ENCODE measurements around the gene JOSD1. TPM values are rescaled to one million over a fixed set of nuclear protein-coding genes. Genes with fewer than 3 reads are reported as not detected.
A peak's percentile ranks its signal among the peaks of the same experiment; 100 is the strongest.

The JOSD1 gene
- total and polyA plus RNA-seq, 9 of the 15 experiments (the other 6 are each of a cell fraction or from before 2014, with no cell fraction given) = 8.9 to 39.1 (median 30.4) TPM

DNA sequence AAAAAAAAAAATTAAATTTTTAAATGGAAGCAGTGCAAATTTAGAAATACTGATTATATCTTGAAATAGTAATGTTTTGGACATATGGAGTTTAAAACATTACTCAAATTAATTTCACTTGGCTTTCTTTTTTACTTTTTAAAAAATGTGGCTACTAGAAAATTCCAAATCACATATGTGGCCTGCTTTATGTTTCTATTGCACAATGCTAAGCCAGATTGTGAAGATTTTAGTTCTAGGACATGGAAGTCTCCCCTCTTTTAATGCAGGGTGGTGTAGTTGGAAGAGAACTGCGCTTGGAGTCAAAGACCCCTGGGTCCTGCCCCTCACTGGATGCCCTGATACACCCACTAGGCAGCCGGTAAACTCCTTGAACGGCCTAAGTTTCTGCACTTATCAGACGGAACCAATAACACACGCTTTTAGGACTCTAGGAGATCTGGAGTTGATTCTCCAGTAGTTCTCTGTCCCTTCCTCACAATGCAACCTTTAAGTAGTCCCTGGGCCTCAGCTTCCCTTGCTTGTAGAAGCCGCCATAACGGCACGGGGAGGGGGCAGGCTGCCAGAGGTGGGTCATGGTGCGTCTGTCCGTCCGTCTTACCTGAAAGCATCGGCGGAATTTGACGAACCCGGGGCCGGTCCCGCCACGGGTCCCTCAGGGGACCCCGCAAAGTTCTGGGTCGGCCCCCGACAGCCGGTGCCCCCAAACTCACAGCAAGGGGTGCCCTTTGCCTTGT lies 45.1 kb downstream of the JOSD1 start:
- in situ Hi-C loops (cut with MboI) = no loop called here
- Histone ChIP-seq H3K9me1 (ENCODE audit: control insufficient read depth, insufficient read depth, low read length) (no peaks in the 10 kb centered on the region), H3K4me2 (ENCODE audit: insufficient read depth, low read length) (peak overlapping the region; percentile 86), H2AFZ (ENCODE audit: low read depth, low read length) (peak overlapping the region; percentile 96), H3K9ac (ENCODE audit: insufficient read depth in 1 of 2, low read depth in 2 of 2, low read length in 2 of 2) (peak overlapping the region; percentile 96 to 98), H3K79me2 (ENCODE audit: control insufficient read depth, insufficient read depth, low read length) (peaks cover 15% of the 10 kb centered on the region; the same call in 2 of the 3 replicates), H3K27ac (ENCODE audit: extremely low read depth, low read depth, low read length) (peak overlapping the region; percentile 98), H3K36me3 (ENCODE audit: control insufficient read depth, insufficient read depth, low read length) (no peaks in the 10 kb centered on the region), H4K20me1 (replicated peaks; ENCODE audit: control insufficient read depth, insufficient read depth, low read length) (no peaks in the 10 kb centered on the region), H3K27me3 (ENCODE audit: control insufficient read depth in 2 of 2, insufficient read depth in 2 of 2, low read length in 2 of 2) (no peaks in the 10 kb centered on the region), H3K4me1 (replicated peaks in 1 of 2; ENCODE audit: control insufficient read depth in 2 of 2, insufficient read depth in 2 of 2, low read length in 2 of 2) (peaks cover 9 to 10% of the 10 kb centered on the region in 2 experiments; a peak in 4 of 5 replicates), H3K4me3 (peak overlapping the region; percentile 77), H3K9me3 (replicated peaks; ENCODE audit: control insufficient read depth, insufficient read depth, low read depth, low read length) (no peaks in the 10 kb centered on the region)
- DNase-seq (ENCODE audit: extremely low read depth in 1 of 4, low spot score in 3 of 4) (peak in 2 of 4 experiments; percentile 11 to 22), FAIRE-seq (peak; percentile 80), ATAC-seq (peak; percentile 11; the same call in 2 of the 3 replicates)
- WGBS (ENCODE audit: insufficient coverage, low coverage, missing lambda C conversion rate) = 3% methylated on average over 19 of the region's 22 CpGs
- POLR2A ChIA-PET = no interaction called here
- intact Hi-C loops (cut with micrococcal nuclease) = no loop called here
- CTCF ChIA-PET (ENCODE audit: low intra/inter-chr PET ratio) = no interaction called here
- BruUV-seq (replicated peaks) = TSS peak; percentile 81
- TF ChIP-seq ZSCAN32 (CRISPR knock-in tag; IDR thresholded peaks at IDR 0.05) (no peak), POLR3A (IDR thresholded peaks at IDR 0.05; ENCODE audit: borderline replicate concordance, extremely low read depth, insufficient read depth, insufficient read length) (no peak), ZNF174 (CRISPR knock-in tag; IDR thresholded peaks at IDR 0.05) (no peak), FOXM1 (IDR thresholded peaks at IDR 0.05; ENCODE audit: low read depth) (no peak), FOXM1 (CRISPR knock-in tag; IDR thresholded peaks at IDR 0.05; ENCODE audit: low read depth) (no peak), BCL6 (CRISPR knock-in tag; IDR thresholded peaks at IDR 0.05) (no peak), JUN (IDR thresholded peaks at IDR 0.05; ENCODE audit: borderline replicate concordance, low read depth, low read length) (no peak), JUN (CRISPR knock-in tag; IDR thresholded peaks at IDR 0.05; ENCODE audit: borderline replicate concordance) (no peak), ZC3H4 (CRISPR knock-in tag; IDR thresholded peaks at IDR 0.05; ENCODE audit: borderline replicate concordance) (peak; percentile 50; the same call in 1 of the 2 replicates), ELK1 (CRISPR knock-in tag; IDR thresholded peaks at IDR 0.05) (no peak), HDAC8 (tag; IDR thresholded peaks at IDR 0.05) (no peak), E2F4 (CRISPR knock-in tag; IDR thresholded peaks at IDR 0.05; ENCODE audit: low read depth) (no peak), HMG20B (CRISPR knock-in tag; IDR thresholded peaks at IDR 0.05) (no peak), SAP30 (IDR thresholded peaks at IDR 0.05; ENCODE audit: borderline replicate concordance, insufficient read depth, low read depth, low read length, poor library complexity, severe bottlenecking) (peak; percentile 86), HMGN3 (IDR thresholded peaks at IDR 0.05; ENCODE audit: borderline replicate concordance, extremely low read depth, insufficient read length, low read depth, low read length) (no peak)
- TF ChIP-seq, protein P1, sequence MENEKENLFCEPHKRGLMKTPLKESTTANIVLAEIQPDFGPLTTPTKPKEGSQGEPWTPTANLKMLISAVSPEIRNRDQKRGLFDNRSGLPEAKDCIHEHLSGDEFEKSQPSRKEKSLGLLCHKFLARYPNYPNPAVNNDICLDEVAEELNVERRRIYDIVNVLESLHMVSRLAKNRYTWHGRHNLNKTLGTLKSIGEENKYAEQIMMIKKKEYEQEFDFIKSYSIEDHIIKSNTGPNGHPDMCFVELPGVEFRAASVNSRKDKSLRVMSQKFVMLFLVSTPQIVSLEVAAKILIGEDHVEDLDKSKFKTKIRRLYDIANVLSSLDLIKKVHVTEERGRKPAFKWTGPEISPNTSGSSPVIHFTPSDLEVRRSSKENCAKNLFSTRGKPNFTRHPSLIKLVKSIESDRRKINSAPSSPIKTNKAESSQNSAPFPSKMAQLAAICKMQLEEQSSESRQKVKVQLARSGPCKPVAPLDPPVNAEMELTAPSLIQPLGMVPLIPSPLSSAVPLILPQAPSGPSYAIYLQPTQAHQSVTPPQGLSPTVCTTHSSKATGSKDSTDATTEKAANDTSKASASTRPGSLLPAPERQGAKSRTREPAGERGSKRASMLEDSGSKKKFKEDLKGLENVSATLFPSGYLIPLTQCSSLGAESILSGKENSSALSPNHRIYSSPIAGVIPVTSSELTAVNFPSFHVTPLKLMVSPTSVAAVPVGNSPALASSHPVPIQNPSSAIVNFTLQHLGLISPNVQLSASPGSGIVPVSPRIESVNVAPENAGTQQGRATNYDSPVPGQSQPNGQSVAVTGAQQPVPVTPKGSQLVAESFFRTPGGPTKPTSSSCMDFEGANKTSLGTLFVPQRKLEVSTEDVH (IDR thresholded peaks at IDR 0.05; ENCODE audit: low read depth, partially characterized antibody) = no peak

All from K562 (cell line).